Measurements from ENCODE around the gene KLF13.

KLF13 gene

DNA sequence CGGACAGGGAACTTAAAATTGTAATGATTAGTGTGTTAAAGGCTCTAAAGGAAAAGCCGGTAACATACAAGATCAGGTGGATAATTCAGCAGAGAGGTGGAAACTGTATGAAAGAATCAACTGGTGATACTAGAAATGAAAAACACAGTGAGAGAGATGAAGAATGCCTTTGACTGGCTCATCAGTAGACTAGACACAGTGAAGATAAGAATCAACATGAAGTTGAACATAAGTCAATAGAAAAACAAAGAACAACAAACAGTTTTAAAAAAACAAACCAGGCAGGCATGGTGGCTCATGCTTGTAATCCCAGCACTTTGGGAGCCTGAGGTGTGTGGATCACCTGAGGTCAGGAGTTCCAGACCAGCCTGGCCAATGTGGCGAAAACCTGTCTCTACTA, 82.1 kb downstream of the KLF13 start:
- TF ChIP-seq, protein P1, sequence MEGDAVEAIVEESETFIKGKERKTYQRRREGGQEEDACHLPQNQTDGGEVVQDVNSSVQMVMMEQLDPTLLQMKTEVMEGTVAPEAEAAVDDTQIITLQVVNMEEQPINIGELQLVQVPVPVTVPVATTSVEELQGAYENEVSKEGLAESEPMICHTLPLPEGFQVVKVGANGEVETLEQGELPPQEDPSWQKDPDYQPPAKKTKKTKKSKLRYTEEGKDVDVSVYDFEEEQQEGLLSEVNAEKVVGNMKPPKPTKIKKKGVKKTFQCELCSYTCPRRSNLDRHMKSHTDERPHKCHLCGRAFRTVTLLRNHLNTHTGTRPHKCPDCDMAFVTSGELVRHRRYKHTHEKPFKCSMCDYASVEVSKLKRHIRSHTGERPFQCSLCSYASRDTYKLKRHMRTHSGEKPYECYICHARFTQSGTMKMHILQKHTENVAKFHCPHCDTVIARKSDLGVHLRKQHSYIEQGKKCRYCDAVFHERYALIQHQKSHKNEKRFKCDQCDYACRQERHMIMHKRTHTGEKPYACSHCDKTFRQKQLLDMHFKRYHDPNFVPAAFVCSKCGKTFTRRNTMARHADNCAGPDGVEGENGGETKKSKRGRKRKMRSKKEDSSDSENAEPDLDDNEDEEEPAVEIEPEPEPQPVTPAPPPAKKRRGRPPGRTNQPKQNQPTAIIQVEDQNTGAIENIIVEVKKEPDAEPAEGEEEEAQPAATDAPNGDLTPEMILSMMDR (IDR thresholded peaks at IDR 0.05; ENCODE audit: extremely low read depth, insufficient read depth, missing control alignments) = no peak
- in situ Hi-C loops (cut with MboI; ENCODE audit: low pct_unique_long_range_greater_than_20kb, low sequenced_read_pairs, unreplicated experiment) = no loop called here
- no peak for DNase-seq (ENCODE audit: low spot score)

DNA sequence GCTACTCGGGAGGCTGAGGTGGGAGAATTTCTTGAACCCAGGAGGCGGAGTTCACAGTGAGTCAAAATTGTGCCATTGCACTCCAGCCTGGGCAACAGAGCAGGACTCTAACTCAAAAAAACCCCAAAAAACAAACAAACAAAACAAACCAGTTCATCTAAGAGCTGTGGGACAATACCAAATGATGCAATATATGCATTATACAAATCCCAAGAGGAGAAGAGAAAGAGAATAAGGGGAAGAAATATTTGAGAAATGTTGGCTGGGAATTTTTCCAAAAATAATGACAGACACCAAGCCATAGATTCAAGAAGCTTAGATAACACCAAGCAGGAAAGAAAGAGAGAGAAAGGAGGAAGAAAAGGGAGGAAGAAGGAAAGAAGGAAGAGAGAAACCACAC, 82.5 kb downstream of the KLF13 start:
- TF ChIP-seq, protein P1 (IDR thresholded peaks at IDR 0.05; ENCODE audit: extremely low read depth, insufficient read depth, missing control alignments) = no peak
- DNase-seq (ENCODE audit: low spot score) = no peak
- in situ Hi-C loops (cut with MboI; ENCODE audit: low pct_unique_long_range_greater_than_20kb, low sequenced_read_pairs, unreplicated experiment) = no loop called here

DNA sequence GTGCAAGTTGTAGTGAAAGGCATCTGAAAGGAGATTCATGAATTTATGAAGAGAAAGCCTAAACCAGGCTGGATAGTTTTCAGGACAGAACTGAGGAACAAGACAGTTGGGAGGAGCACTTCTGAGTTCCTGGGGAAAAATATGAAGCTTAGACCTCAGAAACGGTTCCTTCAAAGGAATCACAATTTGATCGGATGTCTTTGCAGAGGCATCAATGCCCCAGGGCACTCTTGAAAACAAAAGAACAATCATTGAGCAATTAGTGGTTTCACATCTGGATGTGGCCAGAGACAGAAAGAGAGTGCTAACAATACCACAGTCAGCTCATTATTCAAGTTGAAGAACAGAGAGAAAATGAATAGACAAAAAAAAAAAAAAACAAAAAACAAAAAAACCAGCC, 86.2 kb downstream of the KLF13 start:
- TF ChIP-seq, protein P1 (IDR thresholded peaks at IDR 0.05; ENCODE audit: extremely low read depth, insufficient read depth, missing control alignments) = no peak
- in situ Hi-C loops (cut with MboI; ENCODE audit: low pct_unique_long_range_greater_than_20kb, low sequenced_read_pairs, unreplicated experiment) = no loop called here
- DNase-seq (ENCODE audit: low spot score) = no peak

DNA sequence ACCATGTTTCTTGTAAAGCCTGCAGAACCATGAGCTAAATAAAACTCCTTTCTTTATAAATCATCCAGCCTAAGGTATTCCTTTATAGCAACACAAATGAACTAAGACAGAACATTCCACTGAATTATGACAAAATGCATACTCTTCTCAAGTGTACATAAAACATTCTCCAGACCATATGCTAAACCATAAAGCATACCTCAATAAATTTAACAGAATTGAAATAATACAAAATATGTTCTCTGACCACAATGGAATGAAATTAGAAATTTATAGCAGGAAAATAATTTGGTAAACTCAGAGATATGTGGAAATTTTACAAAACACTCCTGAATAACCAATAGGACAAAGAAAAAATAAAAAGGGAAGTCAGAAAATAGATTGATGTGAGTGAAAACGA, 88.6 kb downstream of the KLF13 start:
- in situ Hi-C loops (cut with MboI; ENCODE audit: low pct_unique_long_range_greater_than_20kb, low sequenced_read_pairs, unreplicated experiment) = no loop called here
- TF ChIP-seq, protein P1 (IDR thresholded peaks at IDR 0.05; ENCODE audit: extremely low read depth, insufficient read depth, missing control alignments) = no peak
- no peak for DNase-seq (ENCODE audit: low spot score)

DNA sequence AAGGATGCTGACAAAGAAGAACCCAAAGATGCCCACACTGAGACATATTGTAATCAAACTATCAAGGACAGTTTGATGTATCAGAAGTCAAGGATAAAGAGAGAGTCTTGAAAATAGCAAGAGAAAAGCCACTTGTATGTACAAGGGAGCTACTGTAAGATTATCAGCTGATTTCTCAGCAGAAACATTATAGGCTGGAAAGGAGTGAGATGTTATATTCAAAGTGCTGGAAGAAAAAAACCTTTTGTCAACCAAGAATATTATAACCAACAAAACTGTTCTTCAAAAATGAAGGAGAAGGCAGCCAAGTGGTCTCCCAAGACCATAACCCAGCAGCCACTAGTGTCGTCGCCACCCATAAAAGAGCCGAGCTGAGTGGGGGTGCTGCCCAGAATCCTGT, 93.2 kb downstream of the KLF13 start:
- in situ Hi-C loops (cut with MboI; ENCODE audit: low pct_unique_long_range_greater_than_20kb, low sequenced_read_pairs, unreplicated experiment) = no loop called here
- no peak for DNase-seq (ENCODE audit: low spot score)
- TF ChIP-seq, protein P1 (IDR thresholded peaks at IDR 0.05; ENCODE audit: extremely low read depth, insufficient read depth, missing control alignments) = no peak

DNA sequence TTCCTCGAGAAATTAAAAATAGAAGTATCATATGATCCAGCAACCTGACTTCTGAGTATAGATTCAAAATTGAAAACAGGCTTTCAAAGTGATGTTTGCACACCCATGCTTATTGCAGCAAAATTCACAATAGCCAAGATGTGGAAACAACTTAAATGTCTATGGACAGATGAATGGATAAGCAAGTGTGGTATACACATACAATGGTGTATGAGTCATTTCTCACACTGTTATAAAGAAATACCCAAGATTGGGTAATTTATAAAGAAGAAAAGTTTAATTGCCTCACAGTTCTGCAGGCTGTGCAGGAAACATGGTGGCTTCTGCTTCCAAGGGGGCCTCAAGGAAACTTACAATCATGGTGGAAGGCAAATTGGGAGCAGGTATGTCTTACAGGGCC, 100.8 kb downstream of the KLF13 start:
- DNase-seq (ENCODE audit: low spot score) = no peak
- TF ChIP-seq, protein P1 (IDR thresholded peaks at IDR 0.05; ENCODE audit: extremely low read depth, insufficient read depth, missing control alignments) = no peak
- in situ Hi-C loops (cut with MboI; ENCODE audit: low pct_unique_long_range_greater_than_20kb, low sequenced_read_pairs, unreplicated experiment) = no loop called here

All from GM13977 (cell line).